GM12891 (cell line): ENCODE results near the gene CNTROB.

Experiments
- POLR2A ChIP-seq: IDR thresholded peaks from 2 replicates; pipeline ENCODE4 v1.6.1; 2011; ENCODE audit warnings: low read depth, low read length, control low read depth
- POLR2AphosphoS5 ChIP-seq: IDR thresholded peaks from 2 replicates; pipeline ENCODE4 v1.6.1; 2011; ENCODE audit warnings: low read depth, low read length, control low read depth
- POU2F2 ChIP-seq: IDR thresholded peaks from 2 replicates; pipeline ENCODE4 v1.6.1; 2011; ENCODE audit warnings: low read depth, mild to moderate bottlenecking, control low read depth, low read length, moderate library complexity
- TAF1 ChIP-seq: IDR thresholded peaks from 2 replicates; pipeline ENCODE4 v1.6.1; 2011; ENCODE audit warnings: low read depth, low read length, control low read depth

- no peak for TF ChIP-seq POLR2A
- TF ChIP-seq POLR2AphosphoS5: no peak
- no peak for TF ChIP-seq POU2F2
- TF ChIP-seq TAF1: no peak
These were observed 37.8 kb upstream of the CNTROB start for GRCh38 chr17:7894226-7894625.
